HepG2 (cell line): ENCODE data around the gene IRX2. TPM values are rescaled to one million over a fixed set of nuclear protein-coding genes. Genes with fewer than 3 reads are reported as not detected.

Source experiments
- ATAC-seq: fragments of 200-7000 bp; cut with Tn5 transposase; 3 replicates; pipeline ENCODE4 v1.9.1; 2020; ENCODE audit warnings: mild to moderate bottlenecking, moderate library complexity
- BruUV-seq: library from RNA; stranded (reverse); fragments of 400-500 nt; replicated peaks from 2 replicates; lab custom pipeline; 2021; lab: Mats Ljungman, UMichigan
- CTCF ChIA-PET: fragments of 300-600 bp; formaldehyde crosslinking; extraction: SDS; loops from one replicate; lab custom pipeline; 2021; ENCODE audit warnings: low total read pairs, inconsistent platforms, low intra/inter-chr PET ratio; lab: Yijun Ruan, JAX
- POLR2A ChIA-PET: fragments of 350-600 bp; sonication (Branson Sonifier 250); formaldehyde crosslinking; loops from one replicate; lab custom pipeline; 2020; ENCODE audit warnings: antibody characterized with exemption, inconsistent platforms; lab: Yijun Ruan, JAX
- DNase-seq: peaks from one replicate; pipeline ENCODE4 v3.0.0-alpha.2; 2015; ENCODE audit warnings: low spot score
- FAIRE-seq: peaks from 3 replicates; lab custom pipeline; 2011; peaks lifted over from hg19 to GRCh38; lab: Jason Lieb, UNC
- H2AFZ ChIP-seq: one replicate; pipeline ENCODE4 v1.6.1; 2011; ENCODE audit warnings: low read length, inconsistent platforms
- H3K27ac ChIP-seq: fragments of 300-600 bp; 3 replicates; pipeline ENCODE4 v1.8.0; 2011; ENCODE audit warnings: mixed run types, mild to moderate bottlenecking, mixed read lengths, low read length, inconsistent platforms; ENCODE audit not compliant: insufficient read depth; ENCODE audit errors: extremely low read length
- H3K27me3 ChIP-seq, 2 experiments: fragments of 200-600 bp in 1 of 2; 2 replicates in 1 of 2; 3 replicates in 1 of 2; pipeline versions ENCODE4 v1.6.0 to v1.8.0; 2011; ENCODE audit warnings: low read length in 2 of 2, mild to moderate bottlenecking in 2 of 2, moderate library complexity in 2 of 2, inconsistent platforms in 1 of 2; ENCODE audit not compliant: insufficient read depth in 2 of 2, control insufficient read depth in 1 of 2
- H3K36me3 ChIP-seq, 2 experiments: fragments of 200-600 bp in 1 of 2; replicated peaks in 1 of 2; 2 replicates in 1 of 2; 3 replicates in 1 of 2; pipeline versions ENCODE4 v1.5.1 to v1.8.0; 2011; ENCODE audit warnings: low read length in 2 of 2, inconsistent platforms in 1 of 2; ENCODE audit not compliant: insufficient read depth in 2 of 2, control insufficient read depth in 1 of 2
- H3K4me1 ChIP-seq: 2 replicates; pipeline ENCODE4 v1.5.1; 2012; ENCODE audit warnings: low read length, inconsistent platforms; ENCODE audit not compliant: insufficient read depth
- H3K4me2 ChIP-seq: 2 replicates; pipeline ENCODE4 v1.6.0; 2011; ENCODE audit warnings: low read depth, low read length, inconsistent platforms
- H3K4me3 ChIP-seq, 3 experiments: fragments of 200-600 bp in 1 of 3; sonication (generic), shearing (Covaris generic) in 1 of 3; replicated peaks in 1 of 3; 2 replicates each; pipeline ENCODE4 v1.5.1; 2011 to 2016; ENCODE audit warnings: low read length in 3 of 3, inconsistent platforms in 2 of 3, low read depth in 2 of 3, mild to moderate bottlenecking in 2 of 3, control low read depth in 1 of 3, mixed read lengths in 1 of 3; ENCODE audit not compliant: insufficient read depth in 1 of 3
- H3K79me2 ChIP-seq: one replicate; pipeline ENCODE4 v1.6.1; 2011; ENCODE audit warnings: low read length, inconsistent platforms; ENCODE audit not compliant: insufficient read depth
- H3K9ac ChIP-seq: 2 replicates; pipeline ENCODE4 v1.6.0; 2011; ENCODE audit warnings: mild to moderate bottlenecking, low read depth, low read length, inconsistent platforms; ENCODE audit not compliant: insufficient read depth
- H3K9me3 ChIP-seq: 2 replicates; pipeline ENCODE4 v1.5.1; 2012; ENCODE audit warnings: mild to moderate bottlenecking, low read length
- H4K20me1 ChIP-seq: 2 replicates; pipeline ENCODE4 v1.6.0; 2011; ENCODE audit warnings: inconsistent platforms, mild to moderate bottlenecking, low read length, moderate library complexity; ENCODE audit not compliant: insufficient read depth
- CREBL2 ChIP-seq: sonication (generic); formaldehyde crosslinking; IDR thresholded peaks from 2 replicates; pipeline ENCODE4 v1.8.1; 2023; ENCODE audit warnings: missing genetic modification reagents, mild to moderate bottlenecking, borderline replicate concordance
- HMGA1 ChIP-seq: sonication (generic); formaldehyde crosslinking; conservative IDR thresholded peaks from 2 replicates; pipeline ENCODE4 v1.4.0; 2020; ENCODE audit warnings: missing genetic modification reagents
- HOXA9 ChIP-seq: sonication (generic); formaldehyde crosslinking; IDR thresholded peaks from 2 replicates; pipeline ENCODE4 v1.8.1; 2022; ENCODE audit warnings: missing genetic modification reagents, mild to moderate bottlenecking, moderate library complexity, borderline replicate concordance
- MLX ChIP-seq: IDR thresholded peaks from 2 replicates; pipeline ENCODE4 v1.6.1; 2016
- MTA1 ChIP-seq: sonication (generic); formaldehyde crosslinking; IDR thresholded peaks from 2 replicates; pipeline ENCODE4 v1.4.0; 2020; ENCODE audit warnings: missing genetic modification reagents, mild to moderate bottlenecking, borderline replicate concordance
- SCMH1 ChIP-seq: sonication (generic); formaldehyde crosslinking; IDR thresholded peaks from 2 replicates; pipeline ENCODE4 v1.9.0; 2021; ENCODE audit warnings: missing genetic modification reagents, mild to moderate bottlenecking, borderline replicate concordance
- TBX3 ChIP-seq: fragments of 450-650 bp; IDR thresholded peaks from 2 replicates; pipeline ENCODE4 v1.6.1; 2017; ENCODE audit warnings: antibody characterized with exemption, mild to moderate bottlenecking, inconsistent platforms, borderline replicate concordance
- ZNF530 ChIP-seq: sonication (generic); formaldehyde crosslinking; IDR thresholded peaks from 2 replicates; pipeline ENCODE4 v1.5.0; 2020; ENCODE audit warnings: low read depth, mild to moderate bottlenecking, missing genetic modification reagents
- ZNF558 ChIP-seq: sonication (generic); formaldehyde crosslinking; IDR thresholded peaks from 2 replicates; pipeline ENCODE4 v1.9.0; 2022; ENCODE audit warnings: mild to moderate bottlenecking, missing genetic modification reagents, borderline replicate concordance
- ZNF784 ChIP-seq: sonication (generic); formaldehyde crosslinking; IDR thresholded peaks from 2 replicates; pipeline ENCODE4 v1.5.1; 2020; ENCODE audit warnings: missing genetic modification reagents, mild to moderate bottlenecking, borderline replicate concordance
- WGBS: methylation state at CpG from one replicate; pipeline ENCODE4 v1.1.6; 2017; ENCODE audit warnings: low lambda C conversion rate; 5-methylcytosine and 5-hydroxymethylcytosine counted together
- in situ Hi-C: cut with HindIII; loops from 2 replicates; pipeline ENCODE4 v1.10.0; 2017; ENCODE audit warnings: low pct_unique_long_range_greater_than_20kb; ENCODE audit not compliant: extremely low pct_ligation_motif_present
- intact Hi-C: fragments of 100-400 bp; cut with micrococcal nuclease; formaldehyde crosslinking; loops from one replicate; pipeline ENCODE4 v1.10.0; 2022; ENCODE audit not compliant: unreplicated experiment
- polyA plus RNA-seq, 8 experiments: library from polyadenylated mRNA; depleted of rRNA in 3 of 8; stranded (reverse) in 7 of 8; unstranded in 1 of 8; fragments of >200 nt; fragmentation: Illumina TruSeq in 4 of 8; extraction: Trizol in 4 of 8; gene quantifications; 2 replicates each; pipeline versions ENCODE4 v1.2.1 to v1.2.3, GENCODE V29; 2011 to 2016; ENCODE audit warnings: low read depth in 4 of 8, missing spikeins in 1 of 8, mixed read lengths in 1 of 8; ENCODE audit not compliant: insufficient read depth in 1 of 8
- total RNA-seq, 5 experiments: library from RNA; depleted of rRNA; stranded (reverse); fragments of >200 nt; fragmentation: Illumina TruSeq; extraction: Trizol; gene quantifications; 2 replicates each; pipeline ENCODE4 v1.2.3, GENCODE V29; 2016; ENCODE audit warnings: low read depth in 1 of 5
- TF ChIP-seq, protein P1 (sequence below): IDR thresholded peaks from 2 replicates; pipeline ENCODE4 v1.6.1; 2018; ENCODE audit warnings: missing genetic modification reagents
- TF ChIP-seq, protein P2 (sequence below): sonication (generic); formaldehyde crosslinking; IDR thresholded peaks from 2 replicates; pipeline ENCODE4 v1.5.0; 2020; ENCODE audit warnings: missing genetic modification reagents

Gene IRX2
- total and polyA plus RNA-seq, 2 of the 13 experiments (the other 11 are each of a cell fraction or from before 2014, with no cell fraction given) = not detected

- TF ChIP-seq CREBL2 (CRISPR knock-in tag) = no peak
- TF ChIP-seq, protein P1, sequence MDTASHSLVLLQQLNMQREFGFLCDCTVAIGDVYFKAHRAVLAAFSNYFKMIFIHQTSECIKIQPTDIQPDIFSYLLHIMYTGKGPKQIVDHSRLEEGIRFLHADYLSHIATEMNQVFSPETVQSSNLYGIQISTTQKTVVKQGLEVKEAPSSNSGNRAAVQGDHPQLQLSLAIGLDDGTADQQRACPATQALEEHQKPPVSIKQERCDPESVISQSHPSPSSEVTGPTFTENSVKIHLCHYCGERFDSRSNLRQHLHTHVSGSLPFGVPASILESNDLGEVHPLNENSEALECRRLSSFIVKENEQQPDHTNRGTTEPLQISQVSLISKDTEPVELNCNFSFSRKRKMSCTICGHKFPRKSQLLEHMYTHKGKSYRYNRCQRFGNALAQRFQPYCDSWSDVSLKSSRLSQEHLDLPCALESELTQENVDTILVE (CRISPR knock-in tag) = no peak
- in situ Hi-C loops (no loop called here), intact Hi-C loops (no loop called here)
- FAIRE-seq (no peak), DNase-seq (no peak), ATAC-seq (no peak)
- 0 out of 2 replicates have a peak, but pooled peaks cover 6% of the 10 kb centered on the region for H3K4me1 ChIP-seq
- no peaks in the 10 kb centered on the region for H3K36me3 ChIP-seq
- no peak overlapping the region for H3K4me3 ChIP-seq
- no peaks in the 10 kb centered on the region for H3K9me3 ChIP-seq
- no peaks in the 10 kb centered on the region for H4K20me1 ChIP-seq
- BruUV-seq = no TSS peak
- H3K27me3 ChIP-seq = peaks cover 4 to 56% of the 10 kb centered on the region in 2 experiments; a peak in 4 of 5 replicates
- CTCF ChIA-PET = no interaction called here
- no peak overlapping the region for H2AFZ ChIP-seq
- no peak overlapping the region for H3K27ac ChIP-seq
- WGBS = 45% methylated on average over 25 of the region's 28 CpGs
- H3K79me2 ChIP-seq = no peaks in the 10 kb centered on the region
- H3K9ac ChIP-seq = no peak overlapping the region
- POLR2A ChIA-PET = no interaction called here
- no peak overlapping the region for H3K4me2 ChIP-seq
These were observed 49.2 kb downstream of the IRX2 start for GRCh38 chr5:2702096-2702879.

DNA sequence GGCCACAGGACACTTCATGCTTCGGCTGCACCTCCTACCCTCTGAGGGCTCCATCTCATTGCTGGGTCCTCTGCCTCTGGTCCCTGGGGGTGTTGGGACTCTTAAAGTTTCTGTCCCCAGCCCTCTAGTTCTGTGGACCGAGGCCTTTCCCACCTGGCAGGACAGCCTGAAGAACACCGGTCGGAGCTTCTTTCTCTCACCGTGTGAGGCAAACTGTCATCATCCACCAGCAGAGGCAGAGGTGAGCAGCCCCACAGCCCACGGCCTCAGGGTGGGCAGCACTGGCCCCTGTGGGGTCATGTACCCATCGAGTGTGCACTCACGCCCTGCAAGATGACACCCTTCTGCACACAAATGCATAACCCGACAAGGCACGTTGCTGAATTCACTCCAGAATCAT lies 49.9 kb downstream of the IRX2 start:
- H3K4me1 ChIP-seq = 0 out of 2 replicates have a peak, but pooled peaks cover 6% of the 10 kb centered on the region
- in situ Hi-C loops = no loop called here
- H2AFZ ChIP-seq = no peak overlapping the region
- WGBS = 2% methylated on average over 7 of the region's 10 CpGs
- H3K27me3 ChIP-seq = peaks cover 4 to 59% of the 10 kb centered on the region in 2 experiments; a peak in 4 of 5 replicates
- CTCF ChIA-PET = no interaction called here
- BruUV-seq = no TSS peak
- no peak overlapping the region for H3K4me2 ChIP-seq
- H3K79me2 ChIP-seq = no peaks in the 10 kb centered on the region
- H4K20me1 ChIP-seq = no peaks in the 10 kb centered on the region
- ATAC-seq (peak; percentile 63), FAIRE-seq (no peak), DNase-seq (no peak)
- POLR2A ChIA-PET = no interaction called here
- no peak overlapping the region for H3K27ac ChIP-seq
- no peak overlapping the region for H3K9ac ChIP-seq
- intact Hi-C loops = no loop called here
- H3K4me3 ChIP-seq = no peak overlapping the region
- no peaks in the 10 kb centered on the region for H3K9me3 ChIP-seq
- H3K36me3 ChIP-seq = no peaks in the 10 kb centered on the region
- TF ChIP-seq MLX = no peak
- no peak for TF ChIP-seq HMGA1 (CRISPR knock-in tag)
- no peak for TF ChIP-seq ZNF784 (CRISPR knock-in tag)
- no peak for TF ChIP-seq SCMH1 (CRISPR knock-in tag)
- no peak for TF ChIP-seq ZNF530
- no peak for TF ChIP-seq CREBL2 (CRISPR knock-in tag)
- TF ChIP-seq TBX3 = no peak
- no peak for TF ChIP-seq MTA1 (CRISPR knock-in tag)
- no peak for TF ChIP-seq HOXA9 (CRISPR knock-in tag)
- TF ChIP-seq, protein P2, sequence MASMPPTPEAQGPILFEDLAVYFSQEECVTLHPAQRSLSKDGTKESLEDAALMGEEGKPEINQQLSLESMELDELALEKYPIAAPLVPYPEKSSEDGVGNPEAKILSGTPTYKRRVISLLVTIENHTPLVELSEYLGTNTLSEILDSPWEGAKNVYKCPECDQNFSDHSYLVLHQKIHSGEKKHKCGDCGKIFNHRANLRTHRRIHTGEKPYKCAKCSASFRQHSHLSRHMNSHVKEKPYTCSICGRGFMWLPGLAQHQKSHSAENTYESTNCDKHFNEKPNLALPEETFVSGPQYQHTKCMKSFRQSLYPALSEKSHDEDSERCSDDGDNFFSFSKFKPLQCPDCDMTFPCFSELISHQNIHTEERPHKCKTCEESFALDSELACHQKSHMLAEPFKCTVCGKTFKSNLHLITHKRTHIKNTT (CRISPR knock-in tag) = no peak
- no peak for TF ChIP-seq ZNF558
